CD4-positive, alpha-beta T cell treated with Interleukin-15 for 4 hours (primary cell): ENCODE measurements around the gene SSRP1.
"Not testable (repeated sequence)": the region's sequence is repeated elsewhere in the genome, so short reads cannot be mapped to it uniquely, and the experiment has no call there.

Experiments used
- DNase-seq: peaks from one replicate; pipeline ENCODE4 v3.0.0-alpha.2; 2020; ENCODE audit warnings: low spot score

Gene SSRP1

GRCh38 chr11:57338142-57338541 is 2.5 kb upstream of the SSRP1 start, which contains the start of gene P2RX3:
P2RX3 (plus strand) TSS chr11:57338352; CDS start chr11:57338551, 199 bp downstream.
- no peak for DNase-seq

GRCh38 chr11:57336856-57337255 is 1.2 kb upstream of the SSRP1 start:
- DNase-seq, result not testable (repeated sequence)

GRCh38 chr11:57336111-57336666 is 497 bp upstream of the SSRP1 start:
- DNase-seq, result no peak

GRCh38 chr11:57335023-57335342 is 709 bp downstream of the SSRP1 start:
- DNase-seq, result no peak

- DNase-seq, result no peak
These were observed 2.8 kb downstream of the SSRP1 start for GRCh38 chr11:57332694-57333440.

DNA sequence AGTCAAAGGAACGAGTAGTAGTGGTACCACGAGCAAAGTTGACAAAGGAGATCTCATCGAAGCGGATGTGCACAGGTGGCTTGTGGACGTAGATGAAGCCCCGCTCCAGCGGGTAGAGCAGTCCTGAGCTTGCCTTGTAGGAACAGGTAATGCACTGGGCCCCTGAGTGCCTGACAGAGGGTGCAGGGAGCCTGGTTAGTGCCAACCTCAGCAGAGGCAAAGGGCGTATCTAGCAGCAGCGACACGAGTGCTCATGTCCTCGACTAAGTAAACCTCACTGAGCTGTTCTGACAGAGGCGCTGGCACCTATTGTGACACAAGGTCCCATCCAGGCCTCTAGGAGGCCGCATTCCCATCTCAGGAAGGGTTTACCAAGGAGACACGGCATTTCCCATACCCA is 4.0 kb downstream of the SSRP1 start:
- no peak for DNase-seq

DNA sequence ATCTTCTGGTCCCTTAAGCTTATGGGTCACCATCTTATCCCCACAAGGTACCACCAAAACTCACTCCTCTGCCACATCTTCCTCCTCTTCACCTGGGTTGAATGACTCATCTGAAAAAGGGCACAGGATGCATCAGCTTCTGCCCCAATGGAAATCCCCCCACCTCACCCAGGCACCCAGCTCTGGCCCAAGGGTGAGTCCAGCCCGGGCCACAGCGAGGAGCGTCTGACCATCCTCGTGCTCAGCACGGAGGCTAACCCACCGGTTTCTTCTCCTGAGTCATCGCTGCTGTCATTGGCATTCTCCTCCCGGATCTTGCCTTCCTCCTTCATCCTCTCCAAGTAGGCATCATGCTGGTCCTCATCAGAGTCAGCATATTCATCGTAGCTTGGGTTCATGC is 5.7 kb downstream of the SSRP1 start:
- DNase-seq, result no peak

GRCh38 chr11:57327721-57328120 is 8.0 kb downstream of the SSRP1 start:
- no peak for DNase-seq

DNA sequence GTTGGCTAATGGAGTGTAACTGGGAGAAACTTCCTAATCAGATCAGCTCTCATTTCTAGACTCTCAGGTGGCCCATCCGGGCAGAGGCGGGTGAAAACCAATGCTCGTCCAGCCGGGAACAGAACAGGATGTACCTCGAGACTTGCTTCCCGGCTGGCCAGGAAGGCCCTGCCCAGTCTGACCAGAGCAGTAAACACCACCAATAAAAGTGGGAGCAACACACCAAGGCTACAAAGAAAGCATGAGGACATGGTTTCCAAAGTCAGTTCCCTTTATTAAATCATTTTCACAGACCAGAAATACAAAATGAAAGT is 10.0 kb downstream of the SSRP1 start:
- no peak for DNase-seq

DNA sequence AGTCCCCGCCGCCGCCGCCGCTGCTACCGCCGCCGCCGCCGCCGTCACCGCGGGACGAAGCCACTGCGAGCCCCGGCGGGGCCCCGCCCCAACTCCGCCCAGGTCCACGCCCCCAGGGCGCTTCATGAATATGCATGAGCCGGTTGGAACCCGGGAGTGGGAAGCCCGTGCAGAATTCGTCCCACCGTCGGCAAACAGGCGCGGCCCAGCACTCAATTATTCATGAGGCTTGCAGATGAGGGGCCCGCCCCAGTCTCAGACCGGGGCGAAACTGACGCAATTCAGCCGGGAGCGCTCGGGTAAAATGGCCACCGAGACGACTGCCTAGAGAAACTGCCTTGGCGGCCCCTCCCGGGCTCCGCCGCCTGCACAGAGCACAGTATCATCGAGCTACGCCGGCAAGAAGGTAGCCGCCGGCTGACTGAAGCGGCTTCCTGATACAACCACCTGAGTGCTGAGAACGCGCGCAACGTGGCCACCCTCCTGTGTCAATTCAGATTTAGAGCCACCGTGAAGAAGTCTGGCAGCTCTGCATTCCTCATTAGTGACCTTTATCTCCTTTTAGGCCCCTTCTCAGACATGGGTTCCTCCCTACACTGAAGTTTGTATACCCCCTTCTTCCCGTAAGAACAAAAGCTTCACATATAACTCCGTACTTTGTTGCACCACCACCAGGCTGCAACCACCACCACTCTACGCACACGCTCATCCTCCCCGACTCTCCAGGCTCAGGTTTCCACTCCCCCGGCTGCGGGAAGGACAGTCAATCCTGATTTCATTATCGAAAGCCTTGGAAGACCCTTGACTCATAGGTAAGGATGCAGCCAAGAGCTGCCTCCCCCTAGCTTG is 10.6 kb downstream of the SSRP1 start, which contains the start of gene TNKS1BP1:
TSS of gene TNKS1BP1 (minus strand) at position 67 of the 849 bp plus-strand sequence. CDS start 3,067 bp downstream, outside the sequence.
- peak; percentile 93 for DNase-seq

DNA sequence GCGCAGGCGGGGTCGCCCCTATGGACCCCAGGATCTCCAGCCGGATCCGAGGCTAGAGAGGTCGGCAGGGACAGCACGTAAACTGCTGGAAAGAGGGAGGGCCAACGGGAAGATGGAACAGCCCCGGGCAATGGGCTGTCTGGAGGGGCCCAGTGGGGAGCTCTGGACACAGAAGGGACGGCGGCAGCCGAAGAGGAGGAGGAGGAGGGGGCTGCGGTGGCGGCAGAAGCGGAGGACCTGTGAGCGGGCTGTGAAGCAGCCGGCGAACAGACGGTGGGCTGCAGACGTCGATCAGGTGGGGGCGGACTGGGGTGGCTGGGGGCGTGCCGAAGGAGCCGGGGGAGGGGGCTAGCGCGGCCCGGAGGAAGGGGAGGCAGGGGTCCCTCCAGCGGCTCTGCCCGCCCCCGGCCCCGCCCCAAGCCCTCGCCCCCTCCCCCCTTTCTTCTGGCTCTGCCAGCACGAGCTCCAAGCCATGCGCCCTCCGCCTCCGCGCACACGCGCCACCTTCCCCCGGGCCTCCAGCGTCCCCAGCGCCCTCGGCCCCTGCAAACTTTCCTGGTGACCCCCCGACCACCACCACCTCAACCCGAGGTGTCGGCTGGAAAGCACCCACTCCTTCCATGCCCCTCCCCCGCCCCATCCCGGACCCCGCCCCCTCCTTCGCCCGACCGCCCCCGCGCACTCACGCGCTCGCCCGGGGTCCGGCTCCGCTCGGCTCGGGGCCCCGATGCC is 11.4 kb downstream of the SSRP1 start:
- DNase-seq, result no peak

GRCh38 chr11:57323855-57324153 is 11.9 kb downstream of the SSRP1 start:
- DNase-seq, result no peak

GRCh38 chr11:57323167-57323854 is 12.4 kb downstream of the SSRP1 start:
- no peak for DNase-seq

GRCh38 chr11:57322256-57323166 is 13.2 kb downstream of the SSRP1 start:
- DNase-seq, result no peak

DNA sequence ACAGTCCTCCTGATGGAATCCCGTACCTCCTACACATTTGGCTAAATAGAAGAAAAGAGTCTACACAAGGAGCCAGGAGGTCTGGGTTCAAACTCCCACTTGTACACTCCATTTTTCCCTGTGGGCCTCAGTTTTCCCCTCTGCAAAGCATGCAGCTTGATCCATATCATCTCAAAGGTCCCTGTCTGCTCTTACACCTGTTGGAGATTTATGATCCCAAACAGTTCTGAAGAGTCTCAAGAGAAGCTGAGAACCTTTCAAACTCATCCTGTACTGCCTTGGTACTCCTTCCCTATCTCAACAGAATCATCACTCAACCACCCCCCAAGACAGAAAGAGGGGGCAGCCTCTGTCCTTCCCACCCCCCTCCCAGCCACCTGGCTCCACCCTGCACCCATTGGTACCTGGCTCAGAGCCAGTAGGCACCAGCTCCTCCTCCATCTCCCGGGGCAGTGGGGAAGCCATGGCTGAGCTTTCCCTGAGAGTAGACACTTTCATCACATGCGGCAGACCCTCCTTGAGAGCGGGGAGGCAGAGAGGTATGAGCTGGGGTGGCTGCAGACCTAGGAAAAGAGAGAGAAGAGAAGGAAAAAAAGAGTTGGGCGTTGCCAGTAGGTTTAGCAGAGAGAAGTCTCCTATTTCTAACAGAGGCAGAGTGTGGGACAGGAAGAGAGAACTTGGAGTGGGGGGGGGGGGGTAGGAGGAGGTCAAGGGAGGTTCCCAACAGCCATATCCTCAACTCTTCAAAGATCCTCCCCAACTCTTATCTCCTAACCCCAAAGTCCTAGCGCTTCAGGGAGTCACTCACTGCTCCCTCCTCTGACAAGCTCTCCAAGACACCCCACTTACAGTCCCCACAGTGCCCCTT is 14.1 kb downstream of the SSRP1 start:
- DNase-seq, result no peak

- DNase-seq, result no peak
These were observed 14.8 kb downstream of the SSRP1 start for GRCh38 chr11:57320719-57321387.

DNA sequence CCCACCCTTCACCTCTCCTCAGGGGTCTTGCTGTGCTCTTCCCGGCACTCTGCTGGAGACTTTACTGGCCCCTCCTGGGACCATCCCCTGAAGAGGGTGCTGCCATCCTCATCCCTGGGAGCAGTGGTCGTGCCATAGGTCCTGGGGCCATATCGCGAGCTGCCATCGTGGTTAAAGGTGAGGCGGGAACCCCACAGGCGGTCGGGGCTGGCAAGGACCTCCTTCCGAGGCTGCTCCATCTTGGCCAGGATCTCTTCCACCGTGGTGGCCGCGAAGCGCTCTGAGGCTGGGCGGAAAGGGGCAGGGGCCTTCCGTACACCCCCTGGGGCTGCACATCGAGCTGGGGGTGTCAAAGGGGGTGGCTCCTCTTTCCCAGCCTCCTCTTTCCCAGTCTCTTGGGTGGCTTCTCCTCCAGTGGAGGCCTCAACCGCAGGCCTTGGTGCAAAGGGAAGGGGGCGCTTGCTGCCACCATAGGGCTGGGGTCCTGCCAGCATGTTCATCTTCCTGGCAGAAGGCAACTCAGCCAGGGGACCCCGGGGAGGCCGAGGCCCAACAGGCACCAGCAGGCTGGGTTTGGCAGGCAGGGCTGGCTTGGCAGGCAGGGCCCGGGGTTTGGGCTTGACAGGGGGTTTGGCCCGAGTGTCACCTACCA is 15.5 kb downstream of the SSRP1 start:
- DNase-seq, result no peak

DNA sequence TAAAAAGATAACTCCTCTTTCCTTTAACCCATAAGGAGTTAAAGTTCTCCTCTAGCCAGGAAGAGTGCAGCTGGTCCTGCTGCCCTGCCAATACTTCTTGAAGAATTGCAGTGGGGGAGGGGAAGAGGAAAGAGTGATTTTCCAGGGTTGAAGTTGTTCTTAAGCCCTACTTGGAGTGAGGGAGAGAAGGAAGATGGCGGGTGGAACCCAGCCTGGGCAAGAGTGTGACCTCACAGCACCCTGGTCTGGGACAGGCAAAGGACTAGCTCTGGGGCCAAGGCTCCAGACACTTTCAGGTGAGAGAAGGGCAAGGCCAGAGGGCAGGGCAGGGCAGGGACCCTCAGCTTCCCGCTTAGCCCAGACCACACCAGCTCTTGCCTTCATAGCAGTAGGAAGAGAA is 17.5 kb downstream of the SSRP1 start:
- DNase-seq, result no peak

DNA sequence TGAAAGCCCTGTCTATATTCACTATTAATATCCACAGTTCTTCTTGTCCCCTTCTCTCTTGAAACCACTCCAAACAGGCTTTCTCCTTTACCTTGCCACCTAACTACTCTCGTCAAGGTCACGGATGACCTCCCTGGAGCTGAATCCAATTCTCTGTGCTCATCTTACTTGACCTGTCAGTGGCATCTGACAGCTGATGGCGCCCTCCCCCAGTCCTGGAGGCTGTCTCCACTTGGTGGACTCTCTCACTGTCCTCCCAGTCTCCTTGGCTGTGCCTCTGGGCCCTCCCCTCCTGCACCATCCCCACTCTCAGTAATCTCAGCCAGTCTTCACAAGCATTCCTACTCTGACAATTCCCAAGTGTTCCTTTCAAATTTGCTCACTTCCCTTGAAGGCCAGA is 19.7 kb downstream of the SSRP1 start:
- no peak for DNase-seq
